Neuron (in vitro differentiated cells): ENCODE results near the gene MXRA7.
"Not testable (repeated sequence)": the region's sequence is repeated elsewhere in the genome, so short reads cannot be mapped to it uniquely, and the experiment has no call there.

Experiments
- H2AFZ ChIP-seq: one replicate; pipeline ENCODE4 v1.6.1; 2013; ENCODE audit warnings: low read depth, mild to moderate bottlenecking, inconsistent platforms, low read length, moderate library complexity
- H3K27me3 ChIP-seq: one replicate; pipeline ENCODE4 v1.6.1; 2013; ENCODE audit warnings: low read length; ENCODE audit not compliant: insufficient read depth
- H3K36me3 ChIP-seq: one replicate; pipeline ENCODE4 v1.6.1; 2013; ENCODE audit warnings: low read length; ENCODE audit not compliant: insufficient read depth
- H3K4me1 ChIP-seq: one replicate; pipeline ENCODE4 v1.6.1; 2013; ENCODE audit warnings: low read length; ENCODE audit not compliant: insufficient read depth
- H3K4me3 ChIP-seq: 2 replicates; pipeline ENCODE4 v1.5.1; 2013; ENCODE audit warnings: mild to moderate bottlenecking, low read length, moderate library complexity
- H3K9me3 ChIP-seq: one replicate; pipeline ENCODE4 v1.6.1; 2013; ENCODE audit warnings: low read length

MXRA7 gene

DNA sequence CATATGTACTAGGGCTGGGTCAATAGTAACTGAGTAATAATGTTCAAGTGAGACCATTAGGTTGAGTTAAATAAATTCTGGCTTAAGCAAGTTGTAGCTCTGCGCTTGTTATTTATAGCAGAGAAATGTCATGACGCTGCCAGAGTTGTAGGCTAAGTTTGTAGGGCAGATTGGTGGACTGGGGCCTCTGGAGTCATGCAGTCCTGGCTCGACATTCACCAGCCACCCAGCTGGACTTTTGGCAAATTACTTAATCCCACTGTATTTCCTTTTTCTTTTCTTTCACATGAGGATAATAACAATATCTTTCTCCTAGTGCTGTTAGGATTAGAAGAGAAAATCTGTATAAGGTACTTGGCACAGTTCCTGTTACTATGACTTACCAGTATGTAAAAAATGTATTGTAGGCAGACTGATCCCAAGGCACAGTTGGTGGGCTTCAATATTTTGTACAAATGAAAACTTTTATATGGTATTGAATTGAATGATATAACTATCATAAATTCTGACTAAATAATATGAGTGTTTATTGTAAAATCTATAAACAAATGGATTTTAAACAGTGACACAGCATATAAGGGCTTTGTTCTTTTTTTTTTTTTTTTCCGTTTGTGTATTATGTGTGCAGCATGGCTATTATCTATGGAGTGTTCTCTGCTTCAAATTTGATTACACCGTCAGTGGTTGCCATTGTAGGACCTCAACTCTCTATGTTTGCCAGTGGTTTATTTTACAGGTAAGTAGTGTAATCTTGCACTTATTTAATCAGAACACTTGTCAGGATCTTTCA, 29.8 kb upstream of the MXRA7 start:
- Histone ChIP-seq H3K36me3 (peaks cover 27% of the 10 kb centered on the region), H2AFZ (no peak overlapping the region), H3K27me3 (no peaks in the 10 kb centered on the region), H3K4me3 (no peak overlapping the region), H3K4me1 (peaks cover 16% of the 10 kb centered on the region), H3K9me3 (peaks cover 4% of the 10 kb centered on the region)

DNA sequence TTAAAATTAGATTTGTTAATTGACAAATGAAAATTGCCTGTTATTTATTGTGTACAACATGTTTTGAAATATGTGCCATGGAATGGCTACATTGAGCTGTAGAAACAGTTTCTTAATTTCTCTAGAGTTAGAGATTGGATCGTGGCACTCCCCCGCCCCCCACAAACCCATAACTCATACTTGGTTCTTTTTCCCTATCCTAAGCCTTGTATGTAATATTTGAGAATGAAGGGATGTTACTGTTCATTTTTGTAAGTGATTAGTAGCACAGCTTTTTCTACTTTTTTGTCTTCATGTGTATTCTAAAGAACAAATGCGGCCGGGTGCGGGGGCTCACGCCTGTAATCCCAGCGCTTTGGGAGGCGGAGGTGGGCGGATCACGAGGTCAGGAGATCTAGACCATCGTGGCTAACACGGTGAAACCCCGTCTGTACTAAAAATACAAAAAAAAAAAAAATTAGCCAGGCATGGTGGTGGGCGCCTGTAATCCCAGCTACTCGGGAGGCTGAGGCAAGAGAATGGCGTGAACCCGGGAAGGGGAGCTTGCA, 28.9 kb upstream of the MXRA7 start:
- H2AFZ ChIP-seq, H3K27me3 ChIP-seq, H3K9me3 ChIP-seq, H3K4me3 ChIP-seq: not testable (repeated sequence)
- H3K36me3 ChIP-seq = peaks cover 27% of the 10 kb centered on the region
- peaks cover 24% of the 10 kb centered on the region for H3K4me1 ChIP-seq

DNA sequence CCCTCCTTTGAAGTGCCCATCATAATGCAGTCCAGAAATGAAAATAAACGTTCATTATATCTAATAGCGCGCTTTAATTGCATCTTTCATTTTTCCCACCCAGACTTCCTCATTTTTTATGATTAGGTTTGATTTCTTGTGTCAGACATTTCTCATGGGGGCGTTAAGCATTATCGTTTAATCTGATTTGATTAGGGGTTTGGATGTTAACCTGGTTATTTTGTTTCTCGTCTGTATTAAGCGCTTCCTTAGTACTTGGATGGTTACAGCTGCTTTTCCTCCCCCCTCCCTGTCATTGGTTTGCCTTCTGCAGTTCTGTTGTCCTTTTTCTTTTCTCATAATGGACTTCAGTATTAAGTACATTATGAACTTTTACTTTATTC, 27.7 kb upstream of the MXRA7 start:
- Histone ChIP-seq H3K27me3 (no peaks in the 10 kb centered on the region), H3K4me1 (peaks cover 35% of the 10 kb centered on the region), H3K36me3 (peaks cover 33% of the 10 kb centered on the region)

DNA sequence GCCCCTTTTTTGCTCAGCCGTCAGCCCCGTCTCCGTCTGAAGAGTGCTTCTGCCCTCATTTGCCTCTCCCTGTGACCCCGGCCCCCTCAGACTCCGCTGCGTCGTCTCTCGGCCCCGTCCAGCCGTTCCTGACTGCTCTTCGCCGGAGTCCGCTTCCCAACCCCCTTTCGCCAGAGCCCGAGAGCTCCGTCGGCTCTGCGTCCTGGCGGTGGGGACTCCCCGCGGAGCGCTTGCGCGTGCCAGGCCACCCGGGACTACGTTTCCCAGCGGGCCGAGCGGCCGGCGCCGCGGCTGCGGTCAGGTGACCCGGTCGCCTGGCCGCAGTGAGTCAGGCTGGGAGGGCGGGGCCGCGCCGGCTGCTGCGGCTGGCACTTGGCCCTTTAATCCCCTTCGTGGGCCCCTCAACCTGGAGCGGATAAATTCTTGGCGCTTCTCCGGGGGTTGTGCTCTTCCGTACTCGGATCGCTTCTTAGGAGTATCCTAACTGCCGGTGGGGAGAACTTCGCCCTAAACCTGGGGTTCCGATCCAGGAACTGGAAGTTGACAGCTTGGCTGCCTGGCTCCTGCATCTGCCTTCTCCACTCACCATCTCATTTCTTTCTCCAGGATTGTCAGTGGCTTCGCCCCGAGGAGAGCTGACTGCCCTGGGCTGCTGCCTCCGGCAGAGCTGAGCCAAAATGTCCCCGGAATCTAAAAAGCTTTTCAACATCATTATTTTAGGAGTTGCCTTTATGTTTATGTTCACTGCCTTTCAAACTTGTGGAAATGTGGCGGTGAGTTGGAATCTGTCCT, 27.1 kb upstream of the MXRA7 start, which contains the start of gene MFSD11:
Gene MFSD11 (plus strand): TSS at position 444 of the 792 bp plus-strand sequence. CDS start 234 bp downstream, at position 678.
- Histone ChIP-seq H3K9me3 (no peaks in the 10 kb centered on the region), H3K4me1 (peaks cover 39% of the 10 kb centered on the region), H2AFZ (peak within 1 kb of the TSS; percentile 79), H3K36me3 (peaks cover 39% of the 10 kb centered on the region), H3K4me3 (peak within 1 kb of the TSS; percentile 69), H3K27me3 (no peaks in the 10 kb centered on the region)

More for the DNA sequence above, 27.7 kb upstream of the MXRA7 start:
- peak overlapping the region; percentile 79 for H2AFZ ChIP-seq
- H3K4me3 ChIP-seq = peak overlapping the region; percentile 69
- no peaks in the 10 kb centered on the region for H3K9me3 ChIP-seq

DNA sequence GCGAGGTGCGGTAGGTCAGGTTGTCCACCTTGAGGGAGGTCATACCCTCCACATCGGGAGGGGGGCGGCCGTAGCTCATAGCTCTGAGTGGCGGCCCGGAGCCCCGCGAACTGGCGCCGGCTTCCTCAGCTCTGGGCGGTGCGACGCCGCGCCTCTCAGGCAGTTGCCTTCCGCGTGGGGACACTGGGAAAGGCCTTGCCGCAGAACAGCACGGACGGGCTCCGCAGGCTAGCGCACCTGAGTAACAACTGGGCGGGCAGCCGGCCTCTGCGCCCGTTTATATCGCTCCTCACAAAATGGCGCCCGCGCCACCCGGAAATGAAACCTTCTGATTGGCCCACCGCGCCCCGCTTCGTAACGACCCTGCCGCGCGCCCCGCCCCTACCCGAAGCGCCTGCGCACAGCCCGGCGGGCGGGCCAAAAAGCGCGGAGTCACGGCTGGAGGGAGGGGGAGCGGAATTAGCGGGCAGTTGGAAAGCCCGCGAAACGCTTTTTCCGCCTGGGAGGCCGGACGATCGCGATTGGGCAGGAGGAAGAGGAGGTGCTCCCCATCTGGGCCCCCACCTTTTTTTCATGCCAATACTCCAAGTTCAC, 26.4 kb upstream of the MXRA7 start, which contains the start of gene SRSF2:
Gene SRSF2 (minus strand): TSS at position 250 of the 594 bp plus-strand sequence. CDS start 171 bp downstream, at position 79.
- H3K4me1 ChIP-seq = peaks cover 39% of the 10 kb centered on the region
- no peaks in the 10 kb centered on the region for H3K27me3 ChIP-seq
- H3K4me3 ChIP-seq = peak within 1 kb of the TSS; percentile 69
- H2AFZ ChIP-seq = peak within 1 kb of the TSS; percentile 79
- no peaks in the 10 kb centered on the region for H3K9me3 ChIP-seq
- H3K36me3 ChIP-seq = peaks cover 43% of the 10 kb centered on the region

DNA sequence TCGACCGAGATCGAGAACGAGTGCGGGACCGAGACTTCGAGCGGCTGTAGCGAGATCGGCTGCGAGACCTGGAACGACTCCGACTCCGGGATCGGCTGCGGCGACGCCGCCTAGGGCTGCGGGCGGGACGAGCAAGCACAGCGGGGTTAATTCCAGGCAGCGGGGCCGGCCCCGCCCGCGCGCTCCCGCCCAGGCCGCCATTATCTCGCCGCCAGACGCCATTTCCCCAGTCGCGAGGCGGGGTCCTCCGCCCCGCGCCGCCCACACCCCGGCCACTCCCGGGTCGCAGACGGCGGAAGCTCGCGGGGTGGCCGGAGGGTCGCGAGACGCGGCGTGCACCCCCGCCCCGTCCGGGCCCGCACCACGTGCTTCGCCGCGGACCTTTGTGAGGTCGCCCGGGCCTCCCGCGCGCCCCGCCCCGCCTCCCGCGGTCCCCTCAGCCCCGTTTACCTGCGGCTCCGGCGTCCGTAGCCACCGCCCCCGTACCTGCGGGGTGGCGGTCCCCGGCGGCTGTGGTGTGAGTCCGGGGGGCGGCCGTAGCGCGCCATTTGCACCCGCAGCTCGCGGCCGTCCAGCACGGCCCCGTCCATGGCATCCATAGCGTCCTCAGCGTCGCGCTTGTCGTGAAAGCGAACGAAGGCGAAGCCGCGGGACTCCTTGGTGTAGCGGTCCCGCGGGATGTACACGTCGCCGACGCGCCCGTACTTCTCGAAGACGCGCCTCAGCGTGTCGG, 25.8 kb upstream of the MXRA7 start:
- H3K4me3 ChIP-seq = peak overlapping the region; percentile 69
- H3K4me1 ChIP-seq = peaks cover 39% of the 10 kb centered on the region
- peaks cover 43% of the 10 kb centered on the region for H3K36me3 ChIP-seq
- no peaks in the 10 kb centered on the region for H3K27me3 ChIP-seq
- no peak overlapping the region for H2AFZ ChIP-seq
- no peaks in the 10 kb centered on the region for H3K9me3 ChIP-seq

DNA sequence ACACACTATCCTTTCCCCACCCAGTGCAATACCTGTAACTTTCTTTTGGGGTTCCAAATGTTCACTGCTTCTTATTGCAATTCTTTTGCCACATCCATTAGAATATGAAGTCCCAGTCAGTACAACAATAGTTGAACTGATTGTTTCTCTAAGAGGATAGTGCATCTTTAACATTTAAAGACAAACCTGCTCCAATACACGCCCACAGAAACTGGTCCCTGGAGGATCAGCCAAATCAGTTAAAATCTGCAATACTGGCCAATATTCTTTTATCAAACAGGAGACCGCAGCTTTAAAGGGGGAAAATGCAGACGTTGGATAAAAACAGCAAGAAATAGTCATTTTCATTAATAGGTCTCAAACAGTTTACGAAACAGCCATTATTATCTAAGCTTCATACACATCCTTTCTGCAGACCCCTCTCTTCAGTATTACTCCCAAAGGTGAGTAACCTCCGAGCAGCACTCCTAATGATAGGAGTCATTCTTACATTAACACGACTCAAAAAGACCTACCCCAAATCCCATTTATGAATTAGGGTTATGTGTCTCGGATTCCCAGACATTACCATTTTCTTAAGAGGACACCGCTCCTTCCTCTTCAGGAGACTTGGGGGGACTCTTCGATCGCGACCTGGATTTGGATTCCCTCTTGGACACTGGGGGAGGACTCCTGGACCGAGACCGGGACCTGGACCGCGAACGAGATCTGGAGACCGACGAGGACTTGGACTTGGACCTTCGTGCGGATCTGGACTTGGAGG, 25.0 kb upstream of the MXRA7 start:
- H3K9me3 ChIP-seq = no peaks in the 10 kb centered on the region
- H2AFZ ChIP-seq = no peak overlapping the region
- H3K4me1 ChIP-seq = peaks cover 39% of the 10 kb centered on the region
- H3K27me3 ChIP-seq = no peaks in the 10 kb centered on the region
- peaks cover 48% of the 10 kb centered on the region for H3K36me3 ChIP-seq
- H3K4me3 ChIP-seq = peak overlapping the region; percentile 69

DNA sequence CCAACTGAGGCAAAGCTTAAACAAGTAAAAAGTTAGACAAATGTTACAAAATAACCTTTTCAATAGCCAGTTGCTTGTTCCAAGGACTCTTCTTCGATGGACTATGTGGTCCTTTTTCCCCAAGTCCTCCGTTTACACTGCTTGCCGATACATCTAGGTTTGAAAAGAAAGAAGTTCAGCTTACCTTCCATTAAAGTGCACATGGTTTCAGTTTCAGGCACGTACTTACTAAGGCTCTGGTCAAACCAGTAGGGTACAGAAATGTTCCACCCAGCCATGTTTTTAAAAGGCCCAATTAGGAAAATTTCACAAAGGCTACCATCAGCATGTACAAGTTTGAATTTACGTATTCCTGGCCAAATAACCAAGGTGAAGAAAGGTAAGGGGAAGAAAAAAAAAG, 24.2 kb upstream of the MXRA7 start:
- Histone ChIP-seq H3K4me1 (peaks cover 39% of the 10 kb centered on the region), H3K27me3 (no peaks in the 10 kb centered on the region), H2AFZ (no peak overlapping the region), H3K4me3 (peak overlapping the region; percentile 69), H3K9me3 (no peaks in the 10 kb centered on the region), H3K36me3 (peaks cover 48% of the 10 kb centered on the region)

DNA sequence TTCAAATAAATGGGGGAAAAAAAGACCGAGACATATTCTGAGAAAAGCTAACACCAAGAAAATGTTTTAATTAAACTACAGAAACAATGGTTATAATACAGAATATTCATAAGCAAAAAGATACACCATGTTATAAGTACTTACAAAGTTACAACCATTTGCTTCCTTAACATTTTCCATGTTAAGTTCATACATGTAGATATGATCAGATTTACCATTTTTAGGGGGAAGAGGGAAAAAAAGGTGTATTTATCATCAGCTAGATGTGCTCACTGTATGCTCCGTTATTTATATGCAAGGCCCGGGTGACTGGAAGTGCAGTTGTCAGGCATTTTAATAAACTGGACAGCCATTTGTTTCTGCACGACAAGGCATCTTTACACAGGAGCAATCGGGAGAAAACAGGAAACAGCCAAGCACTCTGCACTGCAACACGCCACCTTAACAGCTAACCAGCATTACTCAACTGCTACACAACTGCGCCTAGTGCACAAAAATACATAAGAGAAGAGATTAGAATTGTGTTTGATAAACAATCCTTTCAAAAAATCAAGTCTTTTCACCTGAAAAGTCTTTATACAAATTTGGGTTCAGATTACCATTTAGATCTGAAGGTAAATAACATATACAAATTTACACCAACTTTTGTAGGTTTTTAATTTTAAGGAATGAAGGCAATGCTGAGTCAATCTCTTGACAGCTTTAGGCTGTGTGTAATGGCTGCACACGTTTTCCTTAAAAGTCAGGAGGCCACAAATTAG, 23.5 kb upstream of the MXRA7 start:
- Histone ChIP-seq H2AFZ (no peak overlapping the region), H3K9me3 (no peaks in the 10 kb centered on the region), H3K4me3 (peak overlapping the region; percentile 69), H3K36me3 (peaks cover 50% of the 10 kb centered on the region), H3K27me3 (no peaks in the 10 kb centered on the region), H3K4me1 (peaks cover 35% of the 10 kb centered on the region)

DNA sequence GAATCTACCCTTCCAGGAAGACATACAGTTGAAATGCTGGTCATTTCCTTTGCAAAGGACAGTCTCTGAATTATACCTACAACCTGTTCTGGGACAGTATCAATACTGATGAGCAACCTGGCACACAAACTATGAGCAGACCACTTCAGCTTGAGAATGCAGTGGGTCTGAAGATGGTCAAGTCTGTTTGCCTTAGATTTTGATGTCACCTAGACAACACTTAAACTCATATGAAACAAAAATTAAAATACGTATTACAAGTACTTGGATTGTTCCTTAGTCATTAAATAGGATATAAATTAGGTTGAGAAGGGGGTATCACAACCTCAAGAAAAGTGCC, 22.8 kb upstream of the MXRA7 start:
- Histone ChIP-seq H3K9me3 (no peaks in the 10 kb centered on the region), H2AFZ (no peak overlapping the region), H3K27me3 (no peaks in the 10 kb centered on the region), H3K4me1 (peaks cover 28% of the 10 kb centered on the region), H3K36me3 (peaks cover 52% of the 10 kb centered on the region), H3K4me3 (peak overlapping the region; percentile 69)

DNA sequence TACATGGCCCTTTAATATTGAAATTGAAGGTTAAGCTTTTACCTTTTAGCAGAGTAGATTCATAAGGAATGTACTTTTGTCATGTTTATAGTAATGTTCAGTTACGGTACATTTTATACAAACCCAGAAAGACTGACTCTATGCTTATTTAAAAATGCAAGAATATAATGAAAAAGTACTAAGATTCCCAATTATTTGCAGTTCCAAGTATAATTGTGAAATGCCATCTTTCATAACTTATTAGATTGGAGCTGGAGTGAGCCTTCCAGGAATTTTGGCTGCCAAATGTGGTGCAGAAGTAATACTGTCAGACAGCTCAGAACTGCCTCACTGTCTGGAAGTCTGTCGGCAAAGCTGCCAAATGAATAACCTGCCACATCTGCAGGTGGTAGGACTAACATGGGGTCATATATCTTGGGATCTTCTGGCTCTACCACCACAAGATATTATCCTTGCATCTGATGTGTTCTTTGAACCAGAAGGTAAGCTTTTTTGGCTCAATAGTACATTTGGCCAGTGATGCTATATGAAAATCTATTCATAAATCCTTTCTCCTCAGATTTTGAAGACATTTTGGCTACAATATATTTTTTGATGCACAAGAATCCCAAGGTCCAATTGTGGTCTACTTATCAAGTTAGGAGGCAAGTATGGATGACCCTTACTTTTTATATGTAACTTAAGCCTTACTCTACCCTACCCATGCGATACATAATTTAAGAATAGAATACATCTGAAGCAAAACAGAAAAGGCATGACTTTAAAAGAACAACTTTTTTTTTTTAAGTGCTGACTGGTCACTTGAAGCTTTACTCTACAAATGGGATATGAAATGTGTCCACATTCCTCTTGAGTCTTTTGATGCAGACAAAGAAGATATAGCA, 22.2 kb upstream of the MXRA7 start:
- Histone ChIP-seq H3K9me3 (no peaks in the 10 kb centered on the region), H2AFZ (no peak overlapping the region), H3K4me1 (peaks cover 26% of the 10 kb centered on the region), H3K36me3 (peaks cover 52% of the 10 kb centered on the region), H3K27me3 (no peaks in the 10 kb centered on the region), H3K4me3 (peak overlapping the region; percentile 12)
